ENCODE data around the gene LIN37.

The LIN37 gene

DNA sequence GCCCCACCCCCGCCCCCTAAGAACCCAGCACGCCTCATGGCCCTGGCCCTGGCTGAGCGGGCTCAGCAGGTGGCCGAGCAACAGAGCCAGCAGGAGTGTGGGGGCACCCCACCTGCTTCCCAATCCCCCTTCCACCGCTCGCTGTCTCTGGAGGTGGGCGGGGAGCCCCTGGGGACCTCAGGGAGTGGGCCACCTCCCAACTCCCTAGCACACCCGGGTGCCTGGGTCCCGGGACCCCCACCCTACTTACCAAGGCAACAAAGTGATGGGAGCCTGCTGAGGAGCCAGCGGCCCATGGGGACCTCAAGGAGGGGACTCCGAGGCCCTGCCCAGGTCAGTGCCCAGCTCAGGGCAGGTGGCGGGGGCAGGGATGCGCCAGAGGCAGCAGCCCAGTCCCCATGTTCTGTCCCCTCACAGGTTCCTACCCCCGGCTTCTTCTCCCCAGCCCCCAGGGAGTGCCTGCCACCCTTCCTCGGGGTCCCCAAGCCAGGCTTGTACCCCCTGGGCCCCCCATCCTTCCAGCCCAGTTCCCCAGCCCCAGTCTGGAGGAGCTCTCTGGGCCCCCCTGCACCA, 38.9 kb downstream of the LIN37 start:
- Histone ChIP-seq H2BK12ac (ENCODE audit: low read length) (no peak overlapping the region), H4K12ac (ENCODE audit: low read depth, low read length) (no peak overlapping the region), H2AK5ac (ENCODE audit: low read length) (no peak overlapping the region), H2AFZ (ENCODE audit: insufficient read depth, low read length, poor library complexity) (no peak overlapping the region), H3K4me3 (ENCODE audit: low read depth, low read length) (no peak overlapping the region), H3K4ac (ENCODE audit: low read depth, low read length) (no peak overlapping the region), H3K14ac (ENCODE audit: low read length) (no peak overlapping the region), H3K79me1 (ENCODE audit: low read length) (no peaks in the 10 kb centered on the region), H3K23ac (ENCODE audit: low read length) (no peak overlapping the region), H3K18ac (ENCODE audit: low read length) (no peak overlapping the region), H3K27me3 (ENCODE audit: insufficient read depth, low read length) (no peaks in the 10 kb centered on the region), H3K36me3 (ENCODE audit: control insufficient read depth in 1 of 2, insufficient read depth in 2 of 2, low read length in 2 of 2) (peaks cover 5 to 7% of the 10 kb centered on the region in 2 experiments), H2BK120ac (ENCODE audit: insufficient read depth, low read length, poor library complexity) (no peak overlapping the region), H3K9ac (ENCODE audit: low read length) (no peak overlapping the region), H3K79me2 (ENCODE audit: control insufficient read depth, insufficient read depth, low read length, poor library complexity) (no peaks in the 10 kb centered on the region), H3K4me1 (ENCODE audit: control insufficient read depth in 1 of 2, insufficient read depth in 2 of 2, low read length in 2 of 2) (peaks cover 0 to 5% of the 10 kb centered on the region in 2 experiments), H3K27ac (ENCODE audit: low read depth, low read length) (no peak overlapping the region), H4K91ac (ENCODE audit: low read depth, low read length) (no peak overlapping the region), H2BK5ac (ENCODE audit: low read depth, low read length, poor library complexity) (no peak overlapping the region), H3K4me2 (ENCODE audit: low read length) (no peak overlapping the region), H3K9me3 (ENCODE audit: insufficient read depth, low read depth, low read length) (peaks cover 5% of the 10 kb centered on the region), H4K8ac (ENCODE audit: low read depth, low read length) (no peak overlapping the region)
- no CpG with 5 or more reads among the region's 15 CpGs for WGBS (ENCODE audit: extremely low coverage, insufficient coverage, insufficient read length)
- no peak for DNase-seq

DNA sequence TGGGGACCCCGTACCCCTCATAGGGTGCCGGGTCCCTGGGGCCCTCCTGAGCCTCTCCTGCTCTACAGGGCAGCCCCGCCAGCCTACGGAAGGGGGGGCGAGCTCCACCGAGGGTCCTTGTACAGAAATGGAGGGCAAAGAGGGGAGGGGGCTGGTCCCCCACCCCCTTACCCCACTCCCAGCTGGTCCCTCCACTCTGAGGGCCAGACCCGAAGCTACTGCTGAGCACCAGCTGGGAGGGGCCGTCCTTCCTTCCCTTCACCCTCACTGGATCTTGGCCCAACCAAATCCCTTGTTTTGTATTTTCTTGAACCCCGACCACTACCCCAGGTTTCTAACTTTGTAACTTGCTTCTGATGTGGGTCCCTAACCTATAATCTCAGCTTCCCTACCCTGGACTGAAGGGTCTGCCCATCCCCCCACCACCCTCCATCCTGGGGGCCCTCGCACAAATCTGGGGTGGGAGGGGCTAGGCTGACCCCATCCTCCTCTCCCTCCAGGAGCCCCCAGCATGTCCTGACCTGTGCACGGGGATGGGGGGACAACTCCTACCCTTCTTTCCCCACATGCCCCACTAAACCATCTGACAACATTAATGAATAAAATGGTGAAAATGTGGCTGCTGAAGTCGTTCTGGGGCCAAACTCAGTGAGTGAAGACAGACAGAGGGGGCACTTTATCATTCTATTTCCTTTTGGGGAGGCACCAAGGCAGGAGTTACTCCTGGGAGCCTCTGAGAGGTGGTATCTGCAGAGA, 40.0 kb downstream of the LIN37 start:
- no peak overlapping the region for H3K4me3 ChIP-seq (ENCODE audit: low read depth, low read length)
- no peaks in the 10 kb centered on the region for H3K79me1 ChIP-seq (ENCODE audit: low read length)
- no peak overlapping the region for H3K23ac ChIP-seq (ENCODE audit: low read length)
- peaks cover 3% of the 10 kb centered on the region for H3K9me3 ChIP-seq (ENCODE audit: insufficient read depth, low read depth, low read length)
- no peak overlapping the region for H4K8ac ChIP-seq (ENCODE audit: low read depth, low read length)
- no CpG with 5 or more reads among the region's 12 CpGs for WGBS (ENCODE audit: extremely low coverage, insufficient coverage, insufficient read length)
- no peak overlapping the region for H2BK120ac ChIP-seq (ENCODE audit: insufficient read depth, low read length, poor library complexity)
- no peak overlapping the region for H2AFZ ChIP-seq (ENCODE audit: insufficient read depth, low read length, poor library complexity)
- no peaks in the 10 kb centered on the region for H3K27me3 ChIP-seq (ENCODE audit: insufficient read depth, low read length)
- H3K4me1 ChIP-seq (ENCODE audit: control insufficient read depth in 1 of 2, insufficient read depth in 2 of 2, low read length in 2 of 2), result peaks cover 0 to 5% of the 10 kb centered on the region in 2 experiments
- H2AK5ac ChIP-seq (ENCODE audit: low read length), result no peak overlapping the region
- H3K4me2 ChIP-seq (ENCODE audit: low read length), result no peak overlapping the region
- no peaks in the 10 kb centered on the region for H3K79me2 ChIP-seq (ENCODE audit: control insufficient read depth, insufficient read depth, low read length, poor library complexity)
- DNase-seq, result no peak
- no peak overlapping the region for H2BK5ac ChIP-seq (ENCODE audit: low read depth, low read length, poor library complexity)
- H4K12ac ChIP-seq (ENCODE audit: low read depth, low read length), result no peak overlapping the region
- no peak overlapping the region for H3K14ac ChIP-seq (ENCODE audit: low read length)
- H3K4ac ChIP-seq (ENCODE audit: low read depth, low read length), result no peak overlapping the region
- no peak overlapping the region for H3K27ac ChIP-seq (ENCODE audit: low read depth, low read length)
- no peak overlapping the region for H3K18ac ChIP-seq (ENCODE audit: low read length)
- no peak overlapping the region for H2BK12ac ChIP-seq (ENCODE audit: low read length)
- peaks cover 1 to 5% of the 10 kb centered on the region in 2 experiments for H3K36me3 ChIP-seq (ENCODE audit: control insufficient read depth in 1 of 2, insufficient read depth in 2 of 2, low read length in 2 of 2)
- no peak overlapping the region for H3K9ac ChIP-seq (ENCODE audit: low read length)
- no peak overlapping the region for H4K91ac ChIP-seq (ENCODE audit: low read depth, low read length)

DNA sequence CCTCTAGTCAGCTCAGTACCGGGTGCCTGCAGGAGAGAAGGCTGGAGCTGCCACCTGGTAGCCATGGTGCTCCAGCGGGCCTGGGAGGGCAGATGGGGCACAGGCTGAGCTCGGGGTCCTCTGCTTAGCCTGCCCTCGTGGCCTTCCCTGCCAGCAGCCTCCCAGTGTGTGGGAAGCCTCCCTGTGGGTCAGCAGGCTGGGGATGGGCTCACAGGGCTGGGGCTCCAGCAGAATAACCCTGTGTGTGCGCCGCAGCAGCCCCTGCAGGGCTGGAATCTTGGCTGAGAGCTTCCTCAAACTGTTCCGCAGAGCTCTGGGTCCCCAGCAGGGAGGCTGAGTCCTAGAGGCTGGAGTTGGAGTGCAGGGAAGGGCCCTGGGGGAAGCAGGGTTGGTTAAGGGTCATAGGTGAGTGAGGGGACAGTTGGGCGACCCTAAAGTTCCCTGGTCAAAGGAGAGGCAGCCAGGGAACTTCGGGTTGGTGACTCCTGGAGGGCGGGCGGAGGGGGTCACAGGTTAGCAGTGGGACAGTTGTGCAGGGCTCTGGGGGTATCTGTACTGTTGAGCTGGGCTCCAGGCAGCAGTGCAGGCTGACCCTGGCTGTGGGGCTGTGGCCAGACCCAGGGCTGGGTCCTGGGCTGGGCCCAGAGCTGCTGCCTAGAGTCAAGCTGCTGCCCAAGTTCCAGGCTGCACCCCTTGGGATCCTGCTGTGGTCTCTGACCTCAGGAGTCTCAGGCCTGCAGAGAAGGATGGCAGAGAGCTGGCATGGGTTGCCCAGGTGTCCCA, 41.0 kb downstream of the LIN37 start:
- Histone ChIP-seq H2BK12ac (ENCODE audit: low read length) (no peak overlapping the region), H2BK120ac (ENCODE audit: insufficient read depth, low read length, poor library complexity) (no peak overlapping the region), H2AFZ (ENCODE audit: insufficient read depth, low read length, poor library complexity) (no peak overlapping the region), H3K4me1 (ENCODE audit: control insufficient read depth in 1 of 2, insufficient read depth in 2 of 2, low read length in 2 of 2) (no peaks in the 10 kb centered on the region), H3K23ac (ENCODE audit: low read length) (no peak overlapping the region), H4K91ac (ENCODE audit: low read depth, low read length) (no peak overlapping the region), H2AK5ac (ENCODE audit: low read length) (no peak overlapping the region), H3K27ac (ENCODE audit: low read depth, low read length) (no peak overlapping the region), H3K9me3 (ENCODE audit: insufficient read depth, low read depth, low read length) (peaks cover 2% of the 10 kb centered on the region), H4K8ac (ENCODE audit: low read depth, low read length) (no peak overlapping the region), H3K79me2 (ENCODE audit: control insufficient read depth, insufficient read depth, low read length, poor library complexity) (no peaks in the 10 kb centered on the region), H3K9ac (ENCODE audit: low read length) (no peak overlapping the region), H3K36me3 (ENCODE audit: control insufficient read depth in 1 of 2, insufficient read depth in 2 of 2, low read length in 2 of 2) (peaks cover 1 to 5% of the 10 kb centered on the region in 2 experiments), H3K14ac (ENCODE audit: low read length) (no peak overlapping the region), H3K4me3 (ENCODE audit: low read depth, low read length) (no peak overlapping the region), H3K27me3 (ENCODE audit: insufficient read depth, low read length) (no peaks in the 10 kb centered on the region), H2BK5ac (ENCODE audit: low read depth, low read length, poor library complexity) (no peak overlapping the region), H3K18ac (ENCODE audit: low read length) (no peak overlapping the region), H3K79me1 (ENCODE audit: low read length) (no peaks in the 10 kb centered on the region), H3K4me2 (ENCODE audit: low read length) (no peak overlapping the region), H3K4ac (ENCODE audit: low read depth, low read length) (no peak overlapping the region), H4K12ac (ENCODE audit: low read depth, low read length) (no peak overlapping the region)
- no peak for DNase-seq
- no CpG with 5 or more reads among the region's 11 CpGs for WGBS (ENCODE audit: extremely low coverage, insufficient coverage, insufficient read length)

DNA sequence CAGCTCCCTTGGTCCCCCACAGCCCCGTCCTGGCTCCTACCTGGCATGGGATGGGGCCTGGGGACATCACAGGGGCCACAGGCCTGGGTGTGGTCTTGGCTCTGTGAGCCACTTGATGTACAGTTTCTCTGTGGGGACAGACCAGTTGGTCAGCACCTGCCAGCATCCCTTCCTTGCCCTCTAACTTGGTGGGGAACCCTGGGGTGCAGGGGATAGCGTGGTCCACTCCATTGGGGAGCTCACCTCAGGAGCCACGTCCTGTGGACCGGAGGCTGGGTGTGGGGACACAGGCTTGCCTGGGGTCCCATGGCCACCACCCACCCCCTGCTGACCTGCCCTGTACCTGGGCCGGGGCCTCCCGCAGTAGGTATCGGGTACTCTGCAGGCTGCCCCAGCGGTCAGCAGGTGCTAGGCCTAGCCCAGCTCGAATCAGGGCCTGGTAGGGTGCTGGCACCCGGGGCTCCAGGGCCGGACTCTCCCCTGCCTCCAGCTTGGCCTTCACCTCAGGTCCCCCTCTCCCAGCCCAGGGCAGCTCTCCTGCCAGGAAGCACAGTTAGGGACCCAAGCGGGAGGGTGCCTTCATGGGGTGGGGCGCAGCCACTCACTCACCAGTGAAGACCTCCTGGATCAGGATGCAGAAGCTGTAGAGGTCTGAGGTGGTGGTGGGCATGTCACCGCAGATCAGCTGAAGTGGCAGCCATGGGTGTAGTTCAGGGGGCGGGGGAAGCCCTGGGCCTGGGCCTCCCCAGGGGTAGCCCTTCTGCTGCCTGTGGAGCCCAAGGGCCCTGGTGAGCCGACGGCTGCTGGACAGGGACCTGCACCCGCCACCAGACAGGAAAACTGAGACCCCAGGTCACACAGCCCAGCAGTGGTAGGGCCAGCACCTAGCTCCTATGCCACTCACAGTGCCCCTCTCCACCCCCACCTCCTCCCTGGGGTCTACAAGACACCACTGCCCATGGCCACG, 41.9 kb downstream of the LIN37 start:
- Histone ChIP-seq H4K91ac (ENCODE audit: low read depth, low read length) (no peak overlapping the region), H3K4ac (ENCODE audit: low read depth, low read length) (no peak overlapping the region), H3K4me1 (ENCODE audit: control insufficient read depth in 1 of 2, insufficient read depth in 2 of 2, low read length in 2 of 2) (no peaks in the 10 kb centered on the region), H3K23ac (ENCODE audit: low read length) (no peak overlapping the region), H4K8ac (ENCODE audit: low read depth, low read length) (no peak overlapping the region), H2BK12ac (ENCODE audit: low read length) (no peak overlapping the region), H3K9me3 (ENCODE audit: insufficient read depth, low read depth, low read length) (peaks cover 2% of the 10 kb centered on the region), H3K18ac (ENCODE audit: low read length) (no peak overlapping the region), H2AFZ (ENCODE audit: insufficient read depth, low read length, poor library complexity) (no peak overlapping the region), H2BK120ac (ENCODE audit: insufficient read depth, low read length, poor library complexity) (no peak overlapping the region), H3K27me3 (ENCODE audit: insufficient read depth, low read length) (no peaks in the 10 kb centered on the region), H3K36me3 (ENCODE audit: control insufficient read depth in 1 of 2, insufficient read depth in 2 of 2, low read length in 2 of 2) (peaks cover under 1 to 3% of the 10 kb centered on the region in 2 experiments), H3K4me2 (ENCODE audit: low read length) (no peak overlapping the region), H3K27ac (ENCODE audit: low read depth, low read length) (no peak overlapping the region), H3K9ac (ENCODE audit: low read length) (no peak overlapping the region), H4K12ac (ENCODE audit: low read depth, low read length) (no peak overlapping the region), H2BK5ac (ENCODE audit: low read depth, low read length, poor library complexity) (no peak overlapping the region), H3K79me2 (ENCODE audit: control insufficient read depth, insufficient read depth, low read length, poor library complexity) (no peaks in the 10 kb centered on the region), H2AK5ac (ENCODE audit: low read length) (no peak overlapping the region), H3K4me3 (ENCODE audit: low read depth, low read length) (no peak overlapping the region), H3K14ac (ENCODE audit: low read length) (no peak overlapping the region), H3K79me1 (ENCODE audit: low read length) (no peaks in the 10 kb centered on the region)
- WGBS (ENCODE audit: extremely low coverage, insufficient coverage, insufficient read length), result no CpG with 5 or more reads among the region's 19 CpGs
- no peak for DNase-seq
